ENCODE data around the gene ZNF227. TPM values are rescaled to one million over a fixed set of nuclear protein-coding genes. Genes with fewer than 3 reads are reported as not detected.
A peak's percentile ranks its signal among the peaks of the same experiment; 100 is the strongest.
"Not testable (repeated sequence)": the region's sequence is repeated elsewhere in the genome, so short reads cannot be mapped to it uniquely, and the experiment has no call there.

Gene ZNF227
- 10 to 100 TPM; 17.9 to 27.5 TPM for total RNA-seq
- 1 to 10 TPM; 5.0 to 6.6 TPM for polyA plus RNA-seq
- long read RNA-seq, donor 1, partial matches to known transcripts = 1 of 4 reads
- long read RNA-seq, donor 1, other reads (novel, unspliced or antisense) = 3 of 4 reads
- long read RNA-seq, donor 2, partial matches to known transcripts = 0 of 2 reads
- long read RNA-seq, donor 2, other reads (novel, unspliced or antisense) = 2 of 2 reads

GRCh38 chr19:44212250-44212865 lies at the start of gene ZNF227:
Gene ZNF227 (plus strand): TSS chr19:44212532. CDS start chr19:44217793, 5,261 bp downstream.
- no peaks in the 10 kb centered on the region for H3K27me3 ChIP-seq (ENCODE audit: control insufficient read depth in 1 of 2, insufficient read depth in 2 of 2, low read length in 1 of 2)
- H3K36me3 ChIP-seq (ENCODE audit: control insufficient read depth in 1 of 2, insufficient read depth in 2 of 2, low read length in 1 of 2) = peaks cover under 1 to 2% of the 10 kb centered on the region in 2 donors
- peak within 1 kb of the TSS in 1 of 2 donors; percentile 60 for H3K27ac ChIP-seq (ENCODE audit: low read depth in 1 of 2, low read length in 2 of 2)
- DNase-seq (peak; percentile 96 to 97), ATAC-seq (ENCODE audit: low FRiP score) (peak; percentile 98)
- peaks cover 0 to 3% of the 10 kb centered on the region in 2 donors for H3K4me1 ChIP-seq (ENCODE audit: control insufficient read depth in 1 of 2, insufficient read depth in 2 of 2, low read length in 2 of 2)
- intact Hi-C loops (cut with DNase I) = loop anchor here (2.0 to 10.0 kb wide), 2 partner anchors 48 to 142 kb away; partner anchors contain the start of genes ZNF226 (in 2 of the 2) and ZNF112 (in 1 of the 2)
- peaks cover 2% of the 10 kb centered on the region for H3K9me3 ChIP-seq (ENCODE audit: control insufficient read depth, low read length)
- peak within 1 kb of the TSS; percentile 64 to 92 for H3K4me3 ChIP-seq (ENCODE audit: low read length in 2 of 2)
- WGBS, 2 donors = 0% methylated on average over 37 of the region's 37 CpGs

- WGBS, 2 donors = 93 to 98% methylated on average over 2 of the region's 2 CpGs
- H3K4me3 ChIP-seq (ENCODE audit: low read length in 2 of 2) = no peak overlapping the region
- ATAC-seq (ENCODE audit: low FRiP score) (no peak), DNase-seq (no peak)
- peaks cover 9% of the 10 kb centered on the region for H3K9me3 ChIP-seq (ENCODE audit: control insufficient read depth, low read length)
- peaks cover 2 to 4% of the 10 kb centered on the region in 2 donors for H3K4me1 ChIP-seq (ENCODE audit: control insufficient read depth in 1 of 2, insufficient read depth in 2 of 2, low read length in 2 of 2)
- H3K27ac ChIP-seq (ENCODE audit: low read depth in 1 of 2, low read length in 2 of 2) = no peak overlapping the region
- H3K27me3 ChIP-seq (ENCODE audit: control insufficient read depth in 1 of 2, insufficient read depth in 2 of 2, low read length in 1 of 2) = no peaks in the 10 kb centered on the region
- intact Hi-C loops (cut with DNase I) = loop anchor here (2.0 to 10.0 kb wide), 4 partner anchors 49 to 191 kb away; partner anchors contain the start of genes ZNF225 (in 2 of the 2), ZNF227 (in 2 of the 2) and ZNF112 (in 1 of the 2)
- H3K36me3 ChIP-seq (ENCODE audit: control insufficient read depth in 1 of 2, insufficient read depth in 2 of 2, low read length in 1 of 2) = peaks cover 4 to 8% of the 10 kb centered on the region in 2 donors
Observed at GRCh38 chr19:44163789-44164188, 48.5 kb upstream of the ZNF227 start.

GRCh38 chr19:44164327-44164672 lies 48.0 kb upstream of the ZNF227 start:
- WGBS, 2 donors = 59 to 70% methylated on average over 3 of the region's 3 CpGs
- Histone ChIP-seq H3K36me3 (ENCODE audit: control insufficient read depth in 1 of 2, insufficient read depth in 2 of 2, low read length in 1 of 2) (peaks cover 7 to 8% of the 10 kb centered on the region in 2 donors), H3K27ac (ENCODE audit: low read depth in 1 of 2, low read length in 2 of 2) (peak overlapping the region in 1 of 2 donors; percentile 57), H3K9me3 (ENCODE audit: control insufficient read depth, low read length) (peaks cover 10% of the 10 kb centered on the region), H3K4me1 (ENCODE audit: control insufficient read depth in 1 of 2, insufficient read depth in 2 of 2, low read length in 2 of 2) (peaks cover 2 to 4% of the 10 kb centered on the region in 2 donors), H3K27me3 (ENCODE audit: control insufficient read depth in 1 of 2, insufficient read depth in 2 of 2, low read length in 1 of 2) (no peaks in the 10 kb centered on the region), H3K4me3 (ENCODE audit: low read length in 2 of 2) (peak overlapping the region; percentile 11 to 53)
- no peak for DNase-seq
- intact Hi-C loops (cut with DNase I) = loop anchor here (2.0 to 10.0 kb wide), 4 partner anchors 49 to 191 kb away; partner anchors contain the start of genes ZNF225 (in 2 of the 2), ZNF227 (in 2 of the 2) and ZNF112 (in 1 of the 2)
- ATAC-seq (ENCODE audit: low FRiP score) = no peak

- 0 to 1% methylated on average over 32 of the region's 32 CpGs for WGBS, 2 donors
- intact Hi-C loops (cut with DNase I) = loop anchor here (2.0 to 10.0 kb wide), 4 partner anchors 48 to 190 kb away; partner anchors contain the start of genes ZNF225 (in 2 of the 2), ZNF227 (in 2 of the 2) and ZNF112 (in 1 of the 2)
Observed at GRCh38 chr19:44164673-44165512, 47.4 kb upstream of the ZNF227 start, which contains the start of gene ZNF226. Gene ZNF226 (plus strand): TSS chr19:44165100. CDS start chr19:44170081, 4,981 bp downstream.

GRCh38 chr19:44170660-44171059 lies 41.7 kb upstream of the ZNF227 start:
- intact Hi-C loops (cut with DNase I); DNase-seq; H3K27me3 ChIP-seq (ENCODE audit: control insufficient read depth in 1 of 2, insufficient read depth in 2 of 2, low read length in 1 of 2); H3K27ac ChIP-seq (ENCODE audit: low read depth in 1 of 2, low read length in 2 of 2); ATAC-seq (ENCODE audit: low FRiP score); H3K4me3 ChIP-seq (ENCODE audit: low read length in 2 of 2); H3K4me1 ChIP-seq (ENCODE audit: control insufficient read depth in 1 of 2, insufficient read depth in 2 of 2, low read length in 2 of 2): not testable (repeated sequence)
- Histone ChIP-seq H3K36me3 (ENCODE audit: control insufficient read depth in 1 of 2, insufficient read depth in 2 of 2, low read length in 1 of 2) (peaks cover 30 to 41% of the 10 kb centered on the region in 2 donors), H3K9me3 (ENCODE audit: control insufficient read depth, low read length) (peaks cover 21% of the 10 kb centered on the region)
- WGBS, 2 donors = 98% methylated on average over 6 of the region's 6 CpGs

More at GRCh38 chr19:44164673-44165512, 47.4 kb upstream of the ZNF227 start, which contains the start of gene ZNF226:
- Histone ChIP-seq H3K4me3 (ENCODE audit: low read length in 2 of 2) (peak within 1 kb of the TSS; percentile 54 to 87), H3K36me3 (ENCODE audit: control insufficient read depth in 1 of 2, insufficient read depth in 2 of 2, low read length in 1 of 2) (peaks cover 11% of the 10 kb centered on the region in 2 donors), H3K9me3 (ENCODE audit: control insufficient read depth, low read length) (peaks cover 13% of the 10 kb centered on the region), H3K4me1 (ENCODE audit: control insufficient read depth in 1 of 2, insufficient read depth in 2 of 2, low read length in 2 of 2) (peaks cover 2 to 4% of the 10 kb centered on the region in 2 donors), H3K27ac (ENCODE audit: low read depth in 1 of 2, low read length in 2 of 2) (peak within 1 kb of the TSS; percentile 60 to 85), H3K27me3 (ENCODE audit: control insufficient read depth in 1 of 2, insufficient read depth in 2 of 2, low read length in 1 of 2) (no peaks in the 10 kb centered on the region)
- DNase-seq (peak; percentile 91 to 93), ATAC-seq (ENCODE audit: low FRiP score) (peak; percentile 99)

- 96 to 99% methylated on average over 3 of the region's 3 CpGs for WGBS, 2 donors
- H3K27me3 ChIP-seq (ENCODE audit: control insufficient read depth in 1 of 2, insufficient read depth in 2 of 2, low read length in 1 of 2) = no peaks in the 10 kb centered on the region
- H3K4me1 ChIP-seq (ENCODE audit: control insufficient read depth in 1 of 2, insufficient read depth in 2 of 2, low read length in 2 of 2) = no peaks in the 10 kb centered on the region
- H3K9me3 ChIP-seq (ENCODE audit: control insufficient read depth, low read length) = peaks cover 34% of the 10 kb centered on the region
- peaks cover 25 to 33% of the 10 kb centered on the region in 2 donors for H3K36me3 ChIP-seq (ENCODE audit: control insufficient read depth in 1 of 2, insufficient read depth in 2 of 2, low read length in 1 of 2)
- no peak for ATAC-seq (ENCODE audit: low FRiP score)
- no peak overlapping the region for H3K27ac ChIP-seq (ENCODE audit: low read depth in 1 of 2, low read length in 2 of 2)
- peak overlapping the region in 1 of 2 donors; percentile 30 for H3K4me3 ChIP-seq (ENCODE audit: low read length in 2 of 2)
- no peak for DNase-seq
- intact Hi-C loops (cut with DNase I) = no loop called here
Observed at GRCh38 chr19:44176590-44176989, 35.7 kb upstream of the ZNF227 start.

GRCh38 chr19:44180968-44181367 lies 31.4 kb upstream of the ZNF227 start:
- H3K36me3 ChIP-seq (ENCODE audit: control insufficient read depth in 1 of 2, insufficient read depth in 2 of 2, low read length in 1 of 2) = peaks cover 8 to 9% of the 10 kb centered on the region in 2 donors
- no peak overlapping the region for H3K27ac ChIP-seq (ENCODE audit: low read depth in 1 of 2, low read length in 2 of 2)
- DNase-seq (no peak), ATAC-seq (ENCODE audit: low FRiP score) (no peak)
- intact Hi-C loops (cut with DNase I) = no loop called here
- no peak overlapping the region for H3K4me3 ChIP-seq (ENCODE audit: low read length in 2 of 2)
- peaks cover 29% of the 10 kb centered on the region for H3K9me3 ChIP-seq (ENCODE audit: control insufficient read depth, low read length)
- no peaks in the 10 kb centered on the region for H3K4me1 ChIP-seq (ENCODE audit: control insufficient read depth in 1 of 2, insufficient read depth in 2 of 2, low read length in 2 of 2)
- no peaks in the 10 kb centered on the region for H3K27me3 ChIP-seq (ENCODE audit: control insufficient read depth in 1 of 2, insufficient read depth in 2 of 2, low read length in 1 of 2)

GRCh38 chr19:44182145-44182544 lies 30.2 kb upstream of the ZNF227 start:
- 81 to 85% methylated on average over 10 of the region's 10 CpGs for WGBS, 2 donors
- Histone ChIP-seq H3K27ac (ENCODE audit: low read depth in 1 of 2, low read length in 2 of 2) (no peak overlapping the region), H3K36me3 (ENCODE audit: control insufficient read depth in 1 of 2, insufficient read depth in 2 of 2, low read length in 1 of 2) (no peaks in the 10 kb centered on the region), H3K4me3 (ENCODE audit: low read length in 2 of 2) (no peak overlapping the region), H3K9me3 (ENCODE audit: control insufficient read depth, low read length) (peaks cover 17% of the 10 kb centered on the region), H3K27me3 (ENCODE audit: control insufficient read depth in 1 of 2, insufficient read depth in 2 of 2, low read length in 1 of 2) (no peaks in the 10 kb centered on the region), H3K4me1 (ENCODE audit: control insufficient read depth in 1 of 2, insufficient read depth in 2 of 2, low read length in 2 of 2) (no peaks in the 10 kb centered on the region)
- DNase-seq = no peak
- intact Hi-C loops (cut with DNase I) = no loop called here
- ATAC-seq (ENCODE audit: low FRiP score) = no peak

Measured in aorta (tissue), 5 donors.